GM21576 (cell line): ENCODE data around the gene UMODL1.

Experiments used
- ATAC-seq: cut with Tn5 transposase; IDR thresholded peaks from one replicate; pipeline ENCODE4 v1.9.1; 2021; ENCODE audit warnings: mild to moderate bottlenecking, moderate library complexity; ENCODE audit not compliant: unreplicated experiment

Gene UMODL1

DNA sequence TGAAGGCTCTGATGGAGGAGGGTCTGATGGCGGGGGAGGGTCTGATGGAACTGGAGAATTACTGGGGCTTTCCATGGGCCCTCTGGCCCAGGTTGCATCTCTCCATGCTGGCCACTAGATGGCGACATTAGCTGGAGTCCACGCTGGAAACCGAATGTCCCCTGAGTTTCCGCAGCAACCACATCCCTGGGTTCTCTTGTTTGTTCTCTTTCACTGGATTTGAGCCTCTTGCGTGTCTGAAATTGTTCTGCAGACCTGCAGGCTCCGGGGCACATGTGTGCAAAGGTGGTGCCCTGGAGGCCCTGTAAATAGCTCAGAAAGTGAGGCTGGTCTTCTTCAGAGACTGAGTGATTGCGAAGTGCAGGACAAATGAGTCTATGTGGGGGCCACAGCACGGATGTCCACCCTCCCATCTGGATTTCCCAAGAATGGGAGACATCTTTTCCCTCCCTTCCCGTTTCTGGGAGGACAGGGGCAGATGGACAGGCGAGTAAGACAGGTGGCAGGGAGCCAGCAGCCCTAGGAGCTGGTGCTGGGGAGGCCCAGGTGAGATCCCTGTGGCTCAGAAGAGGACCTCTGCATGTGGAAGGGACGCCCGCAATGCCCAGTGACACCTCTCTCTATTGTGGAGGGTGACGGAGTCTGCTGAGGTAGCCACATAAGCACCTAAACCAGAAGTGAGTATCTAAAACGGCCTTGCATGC is 74.6 kb downstream of the UMODL1 start:
- no peak for ATAC-seq

GRCh38 chr21:42146273-42146805 is 75.2 kb downstream of the UMODL1 start:
- ATAC-seq: no peak

GRCh38 chr21:42146821-42147220 is 75.7 kb downstream of the UMODL1 start:
- ATAC-seq: no peak

GRCh38 chr21:42147386-42148020 is 76.4 kb downstream of the UMODL1 start:
- ATAC-seq: no peak

DNA sequence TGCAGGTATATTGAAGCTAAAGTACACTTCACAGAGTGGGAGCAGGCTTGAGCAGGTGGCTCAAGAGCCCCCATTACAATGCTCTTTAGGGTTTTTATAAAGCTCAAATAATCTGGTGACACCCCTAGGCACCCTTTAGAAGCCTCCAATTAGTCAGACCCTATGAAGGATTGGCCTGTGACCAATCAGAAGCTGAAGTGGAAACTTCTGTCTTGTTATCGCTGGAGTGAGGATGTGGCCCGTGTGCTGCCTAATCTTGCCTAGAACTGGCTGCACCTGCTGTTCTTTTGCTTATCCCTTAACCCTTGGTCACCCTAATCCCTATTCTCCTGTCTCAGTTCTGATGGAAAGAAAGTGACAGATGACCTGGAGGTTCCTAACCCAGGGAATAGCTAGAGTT is 77.0 kb downstream of the UMODL1 start:
- ATAC-seq: no peak

- ATAC-seq: no peak
Measured at GRCh38 chr21:42148584-42148983, 77.5 kb downstream of the UMODL1 start.

- ATAC-seq: no peak
Measured at GRCh38 chr21:42149656-42150473, 78.7 kb downstream of the UMODL1 start.

DNA sequence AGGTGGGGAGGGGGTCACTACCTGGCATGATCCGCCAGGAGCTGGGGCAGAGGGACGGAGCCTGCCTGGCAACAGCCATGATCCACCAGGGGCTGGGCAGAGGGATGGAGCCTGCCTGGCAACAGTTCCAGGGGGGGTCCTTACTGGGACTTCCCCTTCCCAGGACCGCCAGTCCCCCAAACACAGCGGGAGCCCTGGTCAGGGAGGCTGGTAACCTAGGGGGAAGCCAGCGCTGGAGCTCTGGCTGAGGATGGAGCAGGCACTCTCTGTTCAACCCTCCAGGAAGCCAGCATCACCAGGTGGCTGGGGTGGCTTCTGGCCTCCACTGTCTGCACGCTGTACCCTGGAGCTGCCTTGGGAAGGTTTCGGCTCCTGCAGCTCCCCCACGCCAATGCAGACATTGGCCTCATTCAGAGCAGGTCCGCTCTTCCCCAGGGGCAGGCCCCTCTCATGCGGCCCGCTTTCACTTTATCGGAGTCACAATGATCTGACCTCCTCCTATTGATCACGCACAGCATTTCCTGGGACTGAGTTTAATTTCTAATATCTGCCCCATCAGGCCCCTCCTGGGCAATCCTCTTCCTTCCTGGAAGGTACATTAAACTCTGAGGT is 79.5 kb downstream of the UMODL1 start:
- no peak for ATAC-seq

DNA sequence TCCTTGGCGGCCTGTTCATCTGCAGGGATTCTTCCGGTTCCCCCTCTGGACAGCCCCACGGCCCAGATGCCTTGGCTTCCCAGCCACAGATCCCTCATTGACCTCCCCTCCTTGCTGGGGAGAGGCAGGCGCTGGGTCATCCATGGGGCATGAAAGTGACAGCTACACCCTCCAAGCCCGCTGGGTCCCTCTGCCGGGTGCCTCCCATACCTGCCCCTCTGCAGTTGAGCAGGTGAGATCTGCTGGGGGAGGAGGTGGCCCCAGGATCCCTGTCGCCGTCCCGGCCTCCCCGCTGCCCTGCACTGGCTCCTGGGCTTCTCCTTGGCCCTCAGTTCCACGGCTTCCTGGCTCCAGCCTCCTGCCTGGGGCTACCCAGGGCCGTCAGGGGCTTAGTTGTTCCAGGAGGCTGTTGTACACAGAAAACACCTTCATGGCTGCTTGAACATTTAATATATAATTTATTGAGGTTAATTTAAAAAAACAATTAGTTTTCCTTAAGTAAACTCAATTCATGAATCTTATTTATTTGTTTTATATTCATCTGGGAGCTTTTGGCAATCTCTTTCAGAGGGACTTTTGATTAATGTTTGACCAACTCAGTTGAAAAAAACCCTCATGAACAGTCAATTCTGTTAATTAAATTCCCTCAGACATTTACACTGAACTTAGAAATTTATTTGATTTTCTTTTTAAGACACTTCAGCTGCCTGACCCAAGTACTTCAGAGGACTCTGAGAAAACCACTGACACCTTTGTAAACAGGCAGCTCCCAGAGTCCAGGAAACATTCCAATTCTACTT is 80.2 kb downstream of the UMODL1 start:
- no peak for ATAC-seq

DNA sequence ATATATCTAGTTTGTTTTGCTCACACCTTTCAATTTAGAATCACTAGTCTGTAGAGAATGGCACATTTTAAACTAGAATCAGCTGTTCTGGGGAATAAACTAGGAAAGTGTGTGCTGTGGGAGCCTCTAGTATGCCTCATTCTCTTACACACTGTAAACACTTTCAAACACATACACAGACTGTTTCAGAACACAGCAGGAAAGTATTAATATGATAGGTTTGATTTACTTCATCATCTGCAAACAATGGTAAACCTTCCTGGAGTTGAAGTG is 80.8 kb downstream of the UMODL1 start:
- ATAC-seq: no peak

DNA sequence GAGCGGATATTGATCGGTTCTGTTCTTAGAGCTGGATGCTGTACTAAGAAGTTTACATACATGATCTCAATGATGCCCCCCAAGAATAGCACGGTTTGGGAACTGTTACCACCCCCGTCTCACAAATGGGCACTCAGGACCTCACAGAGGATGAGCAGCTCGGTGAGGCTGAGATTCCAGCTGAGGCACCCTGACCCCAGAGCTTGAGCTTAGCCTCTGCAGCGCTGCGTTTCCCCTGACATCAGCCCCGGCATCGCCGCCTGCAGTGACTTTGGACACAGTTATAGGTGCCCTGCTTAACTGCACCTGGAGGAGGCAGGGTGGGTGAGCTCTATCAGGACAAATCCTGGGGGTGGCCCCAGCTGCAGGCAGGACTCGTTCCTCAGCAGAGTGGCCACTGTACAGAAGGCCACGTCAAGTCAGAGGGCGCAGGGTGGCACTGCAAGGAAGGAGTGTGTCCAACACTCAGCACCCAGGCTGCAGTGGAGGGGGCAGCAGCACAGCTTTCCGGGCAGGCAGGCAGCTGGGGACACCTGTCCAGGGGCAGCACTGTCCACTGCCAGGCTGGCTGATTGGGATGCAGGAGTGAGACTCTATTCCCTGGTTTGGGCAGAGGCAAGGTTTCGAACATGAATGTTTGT is 82.0 kb downstream of the UMODL1 start:
- ATAC-seq: no peak

GRCh38 chr21:42153746-42154145 is 82.6 kb downstream of the UMODL1 start:
- no peak for ATAC-seq

DNA sequence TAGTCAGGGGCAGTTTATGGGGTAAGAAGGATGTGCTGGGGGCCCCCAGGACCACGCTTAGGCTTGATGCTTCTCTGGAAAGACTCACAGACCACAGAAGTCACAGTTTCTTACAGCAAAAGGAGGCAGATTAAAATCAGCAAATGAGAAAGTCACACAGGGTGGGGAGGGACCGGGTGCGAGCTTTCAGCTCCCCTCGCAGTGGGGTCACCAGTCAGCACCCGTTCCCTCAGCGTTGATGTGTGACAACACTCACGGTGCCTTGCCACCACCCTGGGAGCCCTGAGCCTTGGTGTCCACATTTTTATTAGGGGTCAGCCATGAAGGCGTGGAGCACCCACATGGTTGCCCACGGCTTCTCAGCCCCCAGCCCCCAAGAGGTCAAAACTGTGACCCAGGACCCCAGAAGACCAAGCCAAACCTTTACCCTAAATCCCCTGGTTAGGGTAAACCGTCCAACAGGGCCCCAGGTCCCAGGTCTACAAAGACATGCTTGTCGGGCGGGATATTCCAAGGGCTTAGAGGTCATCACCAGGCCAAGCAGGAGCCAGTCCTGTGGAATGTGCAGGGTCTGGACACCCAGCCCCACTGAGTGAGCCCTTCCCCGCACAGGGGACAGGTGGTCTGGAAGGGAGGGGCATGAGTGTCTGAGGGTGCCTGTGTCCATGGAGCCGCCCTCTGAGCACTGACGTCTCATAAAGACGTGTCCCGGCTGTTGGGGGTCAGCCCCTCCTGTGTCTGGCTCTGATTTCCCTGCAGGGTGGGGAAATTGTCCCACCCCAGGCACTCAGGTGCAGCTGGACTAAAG is 83.3 kb downstream of the UMODL1 start:
- ATAC-seq: no peak

- no peak for ATAC-seq
Measured at GRCh38 chr21:42155045-42155855, 84.1 kb downstream of the UMODL1 start.

DNA sequence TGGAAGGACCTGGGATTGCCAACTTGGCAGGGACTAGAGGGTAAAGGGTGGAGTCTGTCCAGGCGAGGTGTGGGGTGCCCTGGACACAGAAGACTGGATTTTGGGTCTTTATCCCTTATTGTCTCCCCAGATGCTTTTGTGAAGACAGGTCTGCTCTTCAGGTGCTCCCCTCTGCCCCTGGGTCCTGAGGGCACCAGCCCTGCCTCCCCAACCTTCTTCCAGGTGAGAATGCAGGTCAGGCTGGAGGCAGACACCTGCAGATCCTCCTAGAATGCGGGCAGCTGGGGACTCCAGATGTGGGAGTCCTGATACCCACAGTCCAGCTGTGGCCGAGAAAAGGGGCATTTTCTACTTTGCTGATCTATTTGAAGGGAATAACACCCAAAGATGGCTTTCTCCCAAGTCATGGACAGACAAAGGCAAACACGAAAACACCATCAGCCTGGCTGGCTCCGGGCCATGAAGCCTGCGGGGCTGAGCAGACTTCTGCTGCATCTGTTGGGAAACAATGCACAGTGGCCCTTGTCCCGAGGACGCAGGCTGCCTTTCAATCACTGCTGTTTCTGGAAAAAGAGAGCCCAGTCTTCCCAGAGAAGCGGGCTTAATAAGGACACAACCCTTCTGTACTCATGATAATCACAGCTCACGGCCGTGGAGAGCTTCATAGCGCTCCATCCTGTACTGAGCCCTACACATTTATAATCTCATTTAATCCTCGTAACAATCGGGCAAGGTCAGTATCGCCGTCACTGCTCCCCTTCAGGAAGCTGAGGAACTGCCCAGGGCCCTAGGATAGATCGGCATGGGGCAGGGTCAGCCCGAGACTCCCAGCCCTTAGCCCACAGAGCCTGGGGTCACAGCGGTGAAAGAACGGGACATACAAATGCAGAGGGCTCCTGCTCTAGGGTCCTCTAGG is 85.8 kb downstream of the UMODL1 start:
- ATAC-seq: no peak

- no peak for ATAC-seq
Measured at GRCh38 chr21:42157606-42158310, 86.6 kb downstream of the UMODL1 start.

GRCh38 chr21:42158846-42159245 is 87.7 kb downstream of the UMODL1 start:
- ATAC-seq: no peak
